HG02970 (cell line): ENCODE results near the gene SEC22A.

Source experiments
- ATAC-seq: cut with Tn5 transposase; IDR thresholded peaks from one replicate; pipeline ENCODE4 v1.9.1; 2021; ENCODE audit warnings: mild to moderate bottlenecking, moderate library complexity, moderate number of reproducible peaks; ENCODE audit not compliant: unreplicated experiment, low FRiP score

SEC22A gene

DNA sequence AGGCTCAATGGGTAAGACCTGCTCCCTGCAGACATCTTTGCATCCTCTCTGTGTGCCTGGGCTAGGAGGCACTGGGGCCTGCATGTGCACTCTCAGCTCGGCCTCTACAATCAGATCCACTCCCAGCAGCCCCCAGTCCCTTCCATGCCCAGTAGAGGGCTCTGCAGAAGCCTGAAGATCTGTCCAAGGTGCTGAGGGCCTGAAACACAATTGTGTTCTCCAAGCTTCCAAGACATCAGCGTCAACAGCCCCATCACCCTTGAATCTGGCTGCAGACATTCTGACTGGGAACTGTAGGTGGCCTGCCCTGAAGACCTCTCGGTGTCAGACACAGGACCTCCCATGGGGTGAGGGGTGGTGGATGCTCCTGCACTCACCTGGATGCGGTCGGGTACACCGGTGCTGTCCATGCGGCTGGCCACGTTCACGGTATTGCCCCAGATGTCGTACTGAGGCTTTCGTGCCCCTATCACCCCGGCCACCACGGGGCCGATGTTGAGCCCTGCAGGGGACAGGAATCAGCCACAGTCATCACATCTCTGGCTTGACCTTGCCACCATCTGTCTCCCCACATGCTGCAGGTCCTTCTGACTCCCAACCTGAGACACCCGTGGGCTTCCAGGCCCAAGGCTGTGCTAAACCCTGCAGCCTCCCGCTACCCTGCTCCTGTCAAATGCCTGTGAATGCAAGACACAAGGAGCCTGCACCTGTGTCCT is 84.7 kb downstream of the SEC22A start:
- no peak for ATAC-seq

DNA sequence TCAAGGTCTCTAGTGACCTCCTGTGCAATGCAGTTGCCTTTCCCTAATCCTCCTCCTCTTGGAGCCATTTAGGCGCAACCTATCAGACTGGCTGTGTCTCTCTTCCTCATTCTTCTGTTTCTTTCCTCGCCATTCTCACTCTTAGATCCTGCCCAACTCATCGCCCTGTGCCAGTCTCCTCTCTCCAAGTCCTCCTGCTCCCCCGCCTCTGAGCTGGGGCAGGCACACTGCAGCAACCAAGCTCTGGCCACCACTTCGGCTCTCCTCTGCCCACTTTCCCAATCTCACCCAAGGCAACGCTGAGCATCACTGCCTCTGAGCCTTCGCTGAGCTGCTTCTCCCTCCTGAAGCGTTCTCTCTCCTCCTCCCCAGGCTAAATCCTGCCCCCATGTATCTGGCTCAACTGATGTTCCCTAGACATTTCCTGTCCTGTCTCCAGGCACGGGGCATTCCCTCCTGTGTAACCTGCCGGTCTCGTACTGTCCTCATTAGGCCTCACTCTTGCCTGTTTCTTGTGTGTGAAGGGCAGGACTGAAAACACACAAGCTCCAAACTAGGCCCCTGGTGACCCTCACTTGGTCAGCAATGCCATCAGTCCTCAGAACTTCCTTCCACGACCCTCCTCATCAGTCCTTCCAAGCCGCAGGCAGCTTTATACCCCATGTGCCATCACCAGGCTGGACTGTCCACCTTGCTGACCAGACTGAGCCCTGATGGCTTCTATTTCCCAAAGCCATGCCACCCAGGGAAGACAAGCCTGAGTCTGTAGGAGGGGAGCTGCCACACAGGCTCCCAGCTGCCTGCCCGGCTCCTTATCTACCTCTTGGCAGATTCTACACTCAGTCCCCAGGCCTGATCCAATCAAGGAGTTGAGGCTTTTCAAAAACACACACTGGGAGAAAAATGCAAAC is 85.6 kb downstream of the SEC22A start:
- no peak for ATAC-seq

DNA sequence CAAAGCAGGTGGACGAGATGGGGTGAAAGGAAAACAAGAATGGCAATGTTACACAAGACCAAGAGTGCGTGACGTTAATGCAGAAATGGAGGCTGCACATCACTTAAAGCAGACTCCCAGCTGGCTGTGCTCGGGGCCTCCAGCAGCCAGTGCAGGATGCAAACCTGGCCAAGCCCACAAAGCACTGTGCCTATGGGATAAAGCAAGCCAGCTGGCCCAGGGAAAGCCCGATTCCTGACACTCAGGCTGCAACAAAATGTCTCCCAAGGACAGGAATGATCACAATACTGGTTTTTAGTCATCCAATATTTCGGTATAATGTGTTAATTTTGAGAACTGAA is 86.2 kb downstream of the SEC22A start:
- no peak for ATAC-seq

DNA sequence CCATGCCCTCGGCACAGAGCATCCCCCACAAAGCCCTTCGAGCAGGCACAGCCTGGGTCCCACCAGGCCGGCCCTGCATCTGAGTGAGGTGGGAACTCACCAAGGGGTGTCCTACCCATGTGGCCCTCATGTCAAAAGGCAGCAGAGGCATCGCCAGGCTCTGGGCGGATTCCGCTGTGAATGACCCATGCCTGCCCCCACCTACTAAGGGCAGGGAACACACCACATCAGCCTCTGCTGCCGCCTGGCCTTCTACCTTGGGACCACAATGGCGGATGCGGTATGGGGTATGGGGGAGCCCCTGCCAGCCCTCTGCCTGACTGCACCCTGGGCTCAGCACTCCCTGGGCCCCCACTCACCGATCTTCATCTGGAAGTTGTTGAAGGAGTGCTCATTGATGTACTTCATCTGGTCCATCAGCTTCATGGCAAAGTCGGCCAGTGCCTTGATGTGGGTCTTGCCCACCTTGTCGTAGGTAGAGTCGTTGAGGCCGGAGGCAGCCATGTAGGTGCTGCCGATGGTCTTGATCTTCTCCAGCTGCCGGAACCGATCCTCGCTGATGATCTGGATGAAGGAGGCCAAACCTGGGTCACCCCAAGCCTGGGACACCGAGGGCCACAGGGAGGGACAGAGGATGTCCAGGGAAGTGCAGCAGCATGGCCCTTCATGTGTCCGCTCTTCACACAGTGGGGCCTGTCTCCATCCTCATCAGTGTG is 87.8 kb downstream of the SEC22A start:
- ATAC-seq: no peak

DNA sequence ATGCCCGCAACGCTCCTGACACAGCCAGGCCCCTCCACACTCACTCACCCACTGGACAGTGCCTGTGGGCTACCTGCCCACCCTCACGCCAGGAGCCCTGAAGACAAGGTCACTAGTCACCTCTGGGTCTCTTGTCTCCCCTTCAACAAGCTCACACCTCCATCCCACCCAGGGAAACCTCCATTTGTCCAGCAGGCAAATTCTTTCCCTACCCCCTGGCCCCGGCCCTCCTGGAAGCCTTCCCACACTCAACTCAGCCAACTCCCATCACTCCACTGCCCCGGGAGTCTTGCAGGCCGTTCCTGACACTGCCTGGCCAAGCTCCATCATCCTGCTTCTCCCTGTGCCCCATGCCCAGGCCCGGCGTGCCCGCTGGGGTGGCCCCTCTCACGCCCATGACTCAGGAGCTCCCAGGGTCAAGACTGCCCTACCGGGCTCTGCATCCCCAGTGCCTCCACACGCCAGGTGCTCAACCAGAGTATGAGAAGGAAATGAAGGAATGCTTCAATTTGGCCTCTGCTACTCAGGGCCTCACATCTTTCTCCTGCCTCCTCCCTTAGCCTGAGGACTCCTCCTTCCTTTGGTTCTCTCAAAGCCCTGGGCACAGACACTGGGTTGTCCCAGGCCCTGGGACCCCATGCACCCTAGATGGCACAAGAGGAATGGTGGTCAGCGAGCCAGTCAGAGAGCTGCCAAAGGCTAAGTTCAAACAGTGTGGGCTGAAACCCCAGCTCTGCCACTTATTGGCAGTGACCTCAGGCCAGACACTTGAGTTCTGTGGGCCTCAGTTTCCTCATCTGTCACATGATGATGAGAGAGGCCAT is 88.6 kb downstream of the SEC22A start:
- ATAC-seq: no peak

DNA sequence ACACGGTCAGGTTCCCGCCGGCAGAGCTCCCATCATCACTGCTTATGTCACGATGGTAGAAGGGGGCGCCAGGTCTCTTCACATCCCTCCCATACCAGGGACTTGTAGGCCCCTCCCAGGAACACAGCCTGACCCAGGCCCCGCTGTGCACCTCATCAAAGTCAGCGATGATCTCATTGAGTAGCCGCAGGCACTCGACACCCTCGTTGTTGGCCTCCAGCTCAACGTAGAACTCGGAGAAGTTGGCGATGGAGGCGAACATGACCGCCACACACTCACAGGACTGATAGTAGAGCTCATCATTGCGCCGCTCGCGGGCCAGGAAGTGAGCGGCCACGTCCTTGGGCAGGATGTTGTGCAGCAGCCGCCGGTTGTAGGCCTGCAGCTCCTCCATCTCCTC is 89.2 kb downstream of the SEC22A start:
- no peak for ATAC-seq

DNA sequence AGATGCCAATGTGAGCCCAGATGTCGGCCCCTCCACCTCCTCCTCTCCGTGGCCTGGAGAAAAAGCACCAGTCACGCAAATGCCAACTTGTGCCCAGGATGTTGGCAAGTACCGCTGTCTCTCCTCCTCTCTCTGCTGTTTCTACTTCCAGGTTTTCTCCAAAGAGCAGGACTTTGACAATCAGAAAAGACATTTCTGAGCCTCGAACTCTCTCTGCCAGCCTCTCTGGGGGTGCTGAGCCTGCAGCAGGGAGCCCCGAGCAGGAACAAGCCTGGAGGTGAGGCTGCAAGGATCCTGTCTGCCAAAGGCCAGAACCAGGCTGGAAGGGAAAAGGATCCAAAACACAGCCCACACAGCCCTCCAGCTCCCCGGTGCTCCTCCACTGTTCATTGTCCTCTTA is 89.7 kb downstream of the SEC22A start:
- ATAC-seq: no peak

DNA sequence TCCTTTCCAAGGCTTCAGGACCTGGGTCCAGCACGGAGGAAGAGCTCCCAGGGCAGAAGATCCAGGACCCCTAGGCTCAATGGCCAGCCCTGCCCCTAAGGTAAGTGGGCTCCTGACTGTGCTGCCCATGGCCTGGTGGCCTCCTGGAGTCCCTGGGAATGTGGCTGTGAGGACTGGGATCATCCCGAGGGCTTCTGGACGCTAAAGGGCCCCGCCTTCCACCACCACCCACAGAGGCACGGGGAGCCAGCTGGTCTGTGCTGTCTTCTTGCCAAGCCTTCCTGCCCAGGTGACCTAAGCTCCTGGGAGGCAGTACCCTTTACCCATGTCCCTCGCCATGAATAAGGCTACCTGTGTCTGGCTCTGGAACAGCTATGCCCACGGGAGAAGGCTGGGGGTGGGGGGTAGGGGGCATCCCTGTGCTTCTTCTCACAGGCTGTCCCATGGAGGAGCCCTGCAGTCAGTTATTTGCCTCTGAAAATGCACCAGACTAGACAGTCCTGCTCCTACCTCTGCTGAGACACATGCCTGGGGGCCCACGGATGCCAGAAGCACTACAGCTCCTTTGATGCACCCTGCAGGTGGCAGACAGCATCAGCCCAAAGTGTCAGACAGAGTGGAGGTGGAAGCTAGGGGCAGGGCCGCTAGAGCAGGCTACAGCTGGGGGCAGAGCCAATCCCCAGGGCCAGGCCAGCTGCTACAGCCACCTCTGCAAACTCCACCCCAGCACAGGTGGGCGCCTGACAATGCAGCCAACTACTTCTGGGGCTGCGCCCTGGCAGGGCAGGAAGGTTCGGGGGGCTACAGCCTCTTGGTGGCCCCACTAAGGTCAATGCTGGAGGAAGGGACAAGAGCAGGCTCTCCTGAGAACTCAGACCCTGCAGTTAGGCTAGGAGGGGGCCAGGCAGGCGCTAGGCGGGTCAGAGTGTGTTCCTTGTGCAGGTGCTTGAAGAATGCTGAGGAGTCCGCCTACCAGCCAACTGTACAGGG is 90.9 kb downstream of the SEC22A start:
- no peak for ATAC-seq

DNA sequence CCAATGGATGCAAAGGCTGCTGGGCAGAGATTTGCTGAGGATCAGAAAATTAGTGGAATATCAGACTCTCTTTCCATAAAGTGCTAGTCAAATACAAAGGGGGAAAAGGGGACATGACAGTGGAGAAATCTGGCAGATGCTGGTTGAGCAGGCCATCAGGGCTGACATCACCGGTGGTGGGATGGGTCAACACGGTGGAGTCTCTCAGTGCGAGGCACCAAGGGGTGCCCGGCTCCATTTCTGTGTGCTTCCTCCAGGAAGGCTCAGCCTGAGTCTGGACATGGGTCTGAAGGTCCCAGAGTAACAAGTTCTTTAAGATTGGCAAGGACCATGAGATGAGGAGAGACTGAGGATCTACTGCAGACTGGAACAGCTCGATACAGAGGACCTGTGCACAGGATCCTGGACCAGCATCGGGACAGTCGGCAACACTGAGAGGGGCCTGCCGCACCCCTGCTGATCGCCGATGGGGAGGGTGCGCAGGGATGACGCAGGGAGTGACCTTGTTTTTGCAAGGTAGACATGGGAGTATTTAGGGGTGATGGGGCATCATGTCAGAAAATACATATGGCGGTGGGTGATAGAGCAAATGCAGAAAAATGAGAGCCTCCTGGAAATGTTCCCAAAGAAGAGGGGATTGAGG is 92.7 kb downstream of the SEC22A start:
- ATAC-seq: no peak

DNA sequence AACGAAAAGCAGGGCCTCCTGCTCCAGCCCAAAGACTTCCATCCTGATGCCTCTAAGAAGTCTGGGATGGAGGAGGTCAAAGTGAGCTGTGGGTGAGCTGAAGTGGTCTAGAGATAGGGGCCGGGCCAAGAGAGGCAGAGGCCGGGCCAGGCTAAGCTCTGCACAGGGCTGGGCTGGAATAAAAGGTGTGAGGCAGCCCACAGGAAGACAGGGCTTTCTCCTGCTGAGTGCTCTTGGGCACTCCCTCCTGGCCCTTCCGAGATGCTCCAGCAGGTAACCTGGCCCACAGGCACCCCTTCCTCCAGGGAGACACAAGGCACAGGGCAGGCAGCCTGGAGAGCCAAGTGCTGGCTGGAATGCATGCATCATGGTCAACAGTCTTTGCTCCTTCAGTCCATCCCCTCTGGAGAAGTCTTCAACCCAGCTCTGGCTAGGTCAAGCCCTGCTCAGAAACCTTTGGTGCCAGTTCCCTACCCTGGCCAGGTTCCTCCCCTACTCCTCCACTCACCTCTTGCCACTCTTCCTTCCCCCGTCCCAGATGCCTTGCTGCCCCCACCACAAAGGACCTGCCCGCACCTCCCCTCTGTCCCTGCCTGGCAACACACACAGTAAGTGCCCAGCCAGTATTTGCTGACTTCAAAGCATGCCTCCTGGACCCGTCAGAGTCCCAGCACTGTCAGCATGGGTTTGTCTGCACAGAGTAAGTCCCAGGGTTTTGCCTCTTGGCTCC is 93.6 kb downstream of the SEC22A start:
- no peak for ATAC-seq

DNA sequence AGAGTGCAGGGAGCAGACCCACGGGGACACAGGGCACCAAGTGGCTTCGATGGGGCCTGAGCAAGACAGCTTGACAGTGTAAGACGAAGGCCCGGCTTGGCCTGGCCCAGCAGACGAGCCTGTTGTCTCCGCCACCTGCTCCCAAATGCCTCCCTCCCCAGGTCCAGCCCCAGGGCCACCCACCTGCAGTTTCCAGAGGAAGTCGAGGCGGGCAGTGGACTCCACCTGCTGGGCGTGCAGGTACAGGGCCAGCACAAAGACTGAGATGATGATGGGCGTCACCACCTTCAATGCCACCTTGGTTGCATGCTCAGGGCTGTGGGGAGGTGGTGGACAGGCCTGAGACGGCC is 94.1 kb downstream of the SEC22A start:
- no peak for ATAC-seq

DNA sequence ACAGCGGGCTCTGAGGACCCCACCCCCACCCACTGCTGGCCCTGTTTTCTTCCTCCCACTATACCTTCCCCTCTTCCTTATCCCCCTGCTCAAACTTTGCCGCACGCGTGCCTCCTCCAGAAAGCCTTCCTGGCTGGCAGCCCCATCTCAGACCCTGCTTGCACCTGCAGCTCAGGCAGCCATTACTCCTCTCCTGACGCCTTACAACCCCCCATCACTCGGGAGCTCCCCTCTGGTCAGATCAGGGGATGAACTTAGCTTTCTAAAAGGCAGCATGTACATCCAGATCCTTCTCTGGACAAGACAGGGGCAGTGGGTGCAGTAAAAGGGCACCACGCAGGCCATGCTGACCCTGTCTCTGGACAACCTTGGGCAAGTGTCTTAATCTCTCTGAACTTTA is 94.5 kb downstream of the SEC22A start:
- ATAC-seq: no peak

DNA sequence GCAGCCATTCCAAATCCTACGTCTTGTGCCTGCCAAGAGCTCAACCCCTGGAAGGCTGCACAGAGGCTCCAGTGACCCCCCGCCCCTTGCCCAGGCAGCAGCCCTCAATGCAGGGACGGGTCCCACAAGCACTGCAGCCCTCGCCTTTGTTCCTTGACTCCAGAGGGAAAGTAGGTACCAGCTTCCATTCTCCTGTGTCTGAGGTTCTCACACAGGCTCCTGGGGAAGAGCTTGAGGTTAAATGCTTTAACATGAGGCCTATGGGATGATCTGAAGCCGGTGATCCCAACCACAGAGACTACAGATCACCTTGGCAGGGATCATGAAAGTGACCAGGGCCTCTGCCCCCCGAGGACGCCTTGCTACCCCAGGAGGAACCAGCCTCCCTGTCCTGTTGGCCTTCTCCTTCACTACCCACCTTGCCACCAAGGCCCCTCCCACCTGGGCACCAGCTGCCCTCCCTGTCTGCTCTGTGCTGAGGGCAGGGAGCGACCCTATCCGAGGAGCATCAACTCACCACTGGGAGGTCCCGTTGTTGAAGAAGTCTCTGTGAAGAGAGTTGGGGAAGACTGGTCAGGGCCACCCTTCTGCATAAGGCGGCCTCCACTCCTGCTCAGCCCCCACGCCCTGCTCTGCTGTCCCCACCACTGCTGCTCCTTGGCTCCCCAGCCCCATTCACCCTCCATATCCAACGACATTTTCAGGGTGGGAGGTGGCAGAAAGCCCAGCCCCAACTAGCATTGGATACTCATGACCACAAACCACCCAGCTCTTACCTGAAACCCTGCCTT is 95.3 kb downstream of the SEC22A start:
- ATAC-seq: no peak

DNA sequence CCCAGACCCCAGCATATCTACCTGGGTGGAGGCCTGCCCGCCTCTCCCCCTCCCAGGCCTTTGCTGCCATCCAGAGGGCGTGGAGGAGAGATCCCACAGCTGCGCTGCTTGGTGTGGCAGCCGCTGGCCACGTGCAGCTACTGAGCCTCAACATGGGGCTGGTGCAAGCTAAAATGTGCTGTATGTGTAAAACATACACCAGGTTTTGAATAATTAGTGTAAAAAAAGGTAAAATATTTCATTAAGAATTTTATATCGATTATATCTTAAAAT is 95.8 kb downstream of the SEC22A start:
- no peak for ATAC-seq

DNA sequence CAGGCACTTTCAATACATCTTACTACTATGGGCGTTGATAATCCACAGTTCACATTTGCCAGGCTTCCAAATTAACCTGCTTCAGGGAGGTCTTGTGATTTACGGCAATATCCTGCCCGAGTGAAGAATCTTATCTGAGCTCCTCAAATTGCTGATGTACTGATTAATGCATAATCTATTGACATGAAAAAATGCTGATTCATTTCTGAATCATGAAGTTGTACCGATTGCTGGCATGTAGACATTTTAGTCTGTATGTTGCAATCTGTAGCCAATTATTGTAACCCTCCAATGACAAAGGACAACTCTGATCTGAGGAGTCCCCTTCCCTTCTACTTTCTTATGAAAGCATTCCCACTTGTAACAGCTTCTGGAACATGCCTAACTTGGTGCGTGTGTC is 97.2 kb downstream of the SEC22A start:
- no peak for ATAC-seq

DNA sequence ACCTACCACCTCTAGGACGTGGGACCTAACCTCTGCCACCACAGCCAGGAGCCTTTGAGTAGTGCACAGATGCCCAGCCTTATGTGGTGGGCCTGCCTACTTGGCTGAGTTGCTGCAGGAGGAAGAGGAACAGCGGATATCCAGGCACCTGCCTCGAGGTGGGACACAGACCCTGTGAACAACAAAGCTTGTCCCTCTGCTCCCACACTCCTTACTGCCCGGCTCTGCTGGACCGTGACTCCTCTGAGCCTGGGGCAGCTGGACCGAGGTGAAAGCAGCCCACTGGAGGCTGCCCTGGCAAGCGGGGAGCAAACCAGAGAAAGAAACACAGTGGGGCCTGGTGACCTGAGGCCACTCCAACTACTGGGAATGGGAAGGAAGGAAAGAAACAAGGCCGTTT is 97.8 kb downstream of the SEC22A start:
- ATAC-seq: no peak

DNA sequence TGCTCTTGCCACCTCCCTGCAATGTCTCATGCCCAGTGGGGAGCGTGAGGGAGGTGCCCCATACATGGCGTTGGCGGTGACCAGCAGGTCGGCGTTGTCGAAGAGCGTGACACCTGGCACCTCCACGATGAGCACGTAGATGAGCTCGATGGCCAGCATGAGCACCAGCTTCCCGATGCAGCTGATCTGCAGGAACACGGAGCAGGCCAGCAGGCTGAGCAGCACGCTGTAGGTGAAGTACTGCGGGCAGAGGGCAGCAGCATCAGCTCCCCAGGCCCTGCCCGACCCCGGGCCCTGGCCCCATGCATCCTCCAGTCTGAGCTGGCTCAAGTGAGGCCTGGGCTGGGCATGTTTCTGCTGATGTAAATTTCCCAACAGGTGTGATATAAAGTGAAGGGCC is 98.3 kb downstream of the SEC22A start:
- ATAC-seq: no peak

DNA sequence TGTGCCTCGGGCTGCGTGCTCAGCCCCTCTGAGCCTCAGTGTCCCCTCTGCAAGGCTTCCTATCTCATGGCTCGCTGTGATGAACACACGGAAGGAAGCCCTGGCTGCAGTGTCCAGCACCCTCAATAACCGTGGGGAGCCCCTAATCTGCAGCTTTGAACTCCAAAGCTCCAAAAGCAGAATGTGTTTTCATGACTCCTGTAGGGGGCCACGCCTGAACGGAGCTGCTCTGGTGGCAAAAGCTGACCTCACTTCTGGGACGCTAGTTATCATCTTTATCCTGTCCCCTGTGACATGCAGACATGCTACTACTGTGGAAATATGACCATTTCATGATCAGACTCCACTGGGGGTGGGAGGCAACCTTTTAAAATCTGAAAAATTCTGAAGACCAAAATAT is 98.8 kb downstream of the SEC22A start:
- no peak for ATAC-seq
